ENCODE measurements around the gene CREB3L2. TPM values are rescaled to one million over a fixed set of nuclear protein-coding genes. Genes with fewer than 3 reads are reported as not detected.

The CREB3L2 gene
- total RNA-seq, 1 experiment from 2014 or later, result 49.8 TPM

GRCh38 chr7:138027100-138027499, 25.2 kb upstream of the CREB3L2 start:
- H2AFZ ChIP-seq (ENCODE audit: low read depth, low read length, poor library complexity, severe bottlenecking), result no peak overlapping the region
- no peak overlapping the region for H3K27ac ChIP-seq (ENCODE audit: low read depth, low read length)
- TF ChIP-seq ZNF274 (IDR thresholded peaks at IDR 0.05; ENCODE audit: low read depth, low read length) (no peak), POLR2AphosphoS5 (IDR thresholded peaks at IDR 0.05; ENCODE audit: low read depth, low read length) (no peak), ELF1 (IDR thresholded peaks at IDR 0.05; ENCODE audit: borderline replicate concordance, low read depth) (no peak), SRF (IDR thresholded peaks at IDR 0.05; ENCODE audit: low read depth) (no peak), ATF3 (IDR thresholded peaks at IDR 0.05) (no peak), RAD21 (IDR thresholded peaks at IDR 0.05; ENCODE audit: low read depth) (no peak), EZH2phosphoT487 (IDR thresholded peaks at IDR 0.05; ENCODE audit: borderline replicate concordance) (no peak)
- 0 out of 2 replicates have a peak, but pooled peaks cover 3% of the 10 kb centered on the region for H3K9me2 ChIP-seq (ENCODE audit: insufficient read depth)
- ATAC-seq (no peak), DNase-seq (ENCODE audit: low read depth, low spot score) (no peak)
- intact Hi-C loops (cut with micrococcal nuclease), result no loop called here
- H3K4me3 ChIP-seq (replicated peaks in 1 of 2; ENCODE audit: low read depth in 1 of 2, low read length in 2 of 2), result no peak overlapping the region
- ChIA-PET POLR2A (no interaction called here), CTCF (no interaction called here), RAD21 (ENCODE audit: low non-redundant PET in 1 of 2, low total read pairs in 2 of 2, uncharacterized antibody in 2 of 2, unreplicated experiment in 2 of 2) (no interaction called here)
- no peaks in the 10 kb centered on the region for H3K36me3 ChIP-seq (ENCODE audit: control insufficient read depth in 1 of 2, insufficient read depth in 2 of 2, low read length in 2 of 2)
- no peaks in the 10 kb centered on the region for H4K20me1 ChIP-seq (ENCODE audit: insufficient read depth)
- no peaks in the 10 kb centered on the region for H3K27me3 ChIP-seq (ENCODE audit: insufficient read depth, low read length)
- H3K9me3 ChIP-seq (ENCODE audit: control insufficient read depth in 1 of 2, insufficient read depth in 1 of 2, low read depth in 1 of 2, low read length in 2 of 2), result no peaks in the 10 kb centered on the region
- no TSS peak for BruUV-seq (replicated peaks)
- no peak overlapping the region for H3K9ac ChIP-seq (ENCODE audit: low read length)
- H3K4me2 ChIP-seq (ENCODE audit: low read length), result no peak overlapping the region
- no peaks in the 10 kb centered on the region for H3K4me1 ChIP-seq (ENCODE audit: control insufficient read depth in 1 of 2, insufficient read depth in 2 of 2, low read length in 2 of 2)
- no peaks in the 10 kb centered on the region for H3K79me2 ChIP-seq (ENCODE audit: insufficient read depth, low read length)

GRCh38 chr7:138025215-138026186, 23.6 kb upstream of the CREB3L2 start:
- POLR2A ChIA-PET, result no interaction called here
- H3K4me2 ChIP-seq (ENCODE audit: low read length), result no peak overlapping the region
- no TSS peak for BruUV-seq (replicated peaks)

More at GRCh38 chr7:138025215-138026186, 23.6 kb upstream of the CREB3L2 start:
- RAD21 ChIA-PET (ENCODE audit: low non-redundant PET in 1 of 2, low total read pairs in 2 of 2, uncharacterized antibody in 2 of 2, unreplicated experiment in 2 of 2), result no interaction called here
- no peaks in the 10 kb centered on the region for H3K79me2 ChIP-seq (ENCODE audit: insufficient read depth, low read length)
- H2AFZ ChIP-seq (ENCODE audit: low read depth, low read length, poor library complexity, severe bottlenecking), result no peak overlapping the region
- H3K4me1 ChIP-seq (ENCODE audit: control insufficient read depth in 1 of 2, insufficient read depth in 2 of 2, low read length in 2 of 2), result no peaks in the 10 kb centered on the region
- no peak for DNase-seq (ENCODE audit: low read depth, low spot score)
- no peak overlapping the region for H3K9ac ChIP-seq (ENCODE audit: low read length)
- 0 out of 2 replicates have a peak, but pooled peaks cover 3% of the 10 kb centered on the region for H3K9me2 ChIP-seq (ENCODE audit: insufficient read depth)
- H3K9me3 ChIP-seq (ENCODE audit: control insufficient read depth in 1 of 2, insufficient read depth in 1 of 2, low read depth in 1 of 2, low read length in 2 of 2), result no peaks in the 10 kb centered on the region
- intact Hi-C loops (cut with micrococcal nuclease), result no loop called here
- H3K4me3 ChIP-seq (replicated peaks in 1 of 2; ENCODE audit: low read depth in 1 of 2, low read length in 2 of 2), result no peak overlapping the region
- CTCF ChIA-PET, result no interaction called here
- H4K20me1 ChIP-seq (ENCODE audit: insufficient read depth), result no peaks in the 10 kb centered on the region
- TF ChIP-seq ZNF274 (IDR thresholded peaks at IDR 0.05; ENCODE audit: low read depth, low read length), result no peak
- no peak for TF ChIP-seq CEBPB (IDR thresholded peaks at IDR 0.05; ENCODE audit: low read depth)
- no peak for TF ChIP-seq YY1 (IDR thresholded peaks at IDR 0.05; ENCODE audit: extremely low read depth, insufficient replicate concordance, low read depth, low read length)
- TF ChIP-seq, protein P1, sequence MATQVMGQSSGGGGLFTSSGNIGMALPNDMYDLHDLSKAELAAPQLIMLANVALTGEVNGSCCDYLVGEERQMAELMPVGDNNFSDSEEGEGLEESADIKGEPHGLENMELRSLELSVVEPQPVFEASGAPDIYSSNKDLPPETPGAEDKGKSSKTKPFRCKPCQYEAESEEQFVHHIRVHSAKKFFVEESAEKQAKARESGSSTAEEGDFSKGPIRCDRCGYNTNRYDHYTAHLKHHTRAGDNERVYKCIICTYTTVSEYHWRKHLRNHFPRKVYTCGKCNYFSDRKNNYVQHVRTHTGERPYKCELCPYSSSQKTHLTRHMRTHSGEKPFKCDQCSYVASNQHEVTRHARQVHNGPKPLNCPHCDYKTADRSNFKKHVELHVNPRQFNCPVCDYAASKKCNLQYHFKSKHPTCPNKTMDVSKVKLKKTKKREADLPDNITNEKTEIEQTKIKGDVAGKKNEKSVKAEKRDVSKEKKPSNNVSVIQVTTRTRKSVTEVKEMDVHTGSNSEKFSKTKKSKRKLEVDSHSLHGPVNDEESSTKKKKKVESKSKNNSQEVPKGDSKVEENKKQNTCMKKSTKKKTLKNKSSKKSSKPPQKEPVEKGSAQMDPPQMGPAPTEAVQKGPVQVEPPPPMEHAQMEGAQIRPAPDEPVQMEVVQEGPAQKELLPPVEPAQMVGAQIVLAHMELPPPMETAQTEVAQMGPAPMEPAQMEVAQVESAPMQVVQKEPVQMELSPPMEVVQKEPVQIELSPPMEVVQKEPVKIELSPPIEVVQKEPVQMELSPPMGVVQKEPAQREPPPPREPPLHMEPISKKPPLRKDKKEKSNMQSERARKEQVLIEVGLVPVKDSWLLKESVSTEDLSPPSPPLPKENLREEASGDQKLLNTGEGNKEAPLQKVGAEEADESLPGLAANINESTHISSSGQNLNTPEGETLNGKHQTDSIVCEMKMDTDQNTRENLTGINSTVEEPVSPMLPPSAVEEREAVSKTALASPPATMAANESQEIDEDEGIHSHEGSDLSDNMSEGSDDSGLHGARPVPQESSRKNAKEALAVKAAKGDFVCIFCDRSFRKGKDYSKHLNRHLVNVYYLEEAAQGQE (IDR thresholded peaks at IDR 0.05; ENCODE audit: low read depth), result no peak
- no peaks in the 10 kb centered on the region for H3K27me3 ChIP-seq (ENCODE audit: insufficient read depth, low read length)
- no peak overlapping the region for H3K27ac ChIP-seq (ENCODE audit: low read depth, low read length)
- no peaks in the 10 kb centered on the region for H3K36me3 ChIP-seq (ENCODE audit: control insufficient read depth in 1 of 2, insufficient read depth in 2 of 2, low read length in 2 of 2)
- ATAC-seq, result no peak

Data from HCT116 (cell line).